HEK293T (cell line): ENCODE results near the gene MED22.
"Not testable (repeated sequence)": the region's sequence is repeated elsewhere in the genome, so short reads cannot be mapped to it uniquely, and the experiment has no call there.

ENCODE experiments used
- CTCF ChIA-PET: fragments of 350-600 bp; formaldehyde crosslinking; extraction: SDS; loops from one replicate; lab custom pipeline; 2021; ENCODE audit warnings: antibody characterized with exemption, inconsistent platforms; lab: Yijun Ruan, JAX
- POLR2A ChIA-PET: fragments of 350-600 bp; formaldehyde crosslinking; extraction: SDS; loops from one replicate; lab custom pipeline; 2020; ENCODE audit warnings: antibody characterized with exemption, inconsistent platforms; lab: Yijun Ruan, JAX
- DNase-seq: peaks from one replicate; pipeline ENCODE4 v3.0.0; 2012; ENCODE audit warnings: mixed read lengths; ENCODE audit errors: extremely low spot score
- ARNT ChIP-seq: fragments of 450-650 bp; IDR thresholded peaks from 2 replicates; pipeline ENCODE4 v1.6.1; 2017; ENCODE audit warnings: mild to moderate bottlenecking
- BHLHE40 ChIP-seq: fragments of 450-650 bp; IDR thresholded peaks from 2 replicates; pipeline ENCODE4 v1.6.1; 2016; ENCODE audit warnings: mild to moderate bottlenecking, moderate library complexity, borderline replicate concordance
- CTBP1 ChIP-seq: fragments of 450-650 bp; IDR thresholded peaks from 2 replicates; pipeline ENCODE4 v1.6.1; 2016; ENCODE audit warnings: borderline replicate concordance
- ELF4 ChIP-seq: fragments of 450-650 bp; IDR thresholded peaks from 2 replicates; pipeline ENCODE4 v1.6.1; 2017; ENCODE audit warnings: antibody characterized with exemption
- FOXA1 ChIP-seq: fragments of 450-650 bp; IDR thresholded peaks from 2 replicates; pipeline ENCODE4 v1.6.1; 2016; ENCODE audit warnings: mild to moderate bottlenecking
- FOXK2 ChIP-seq: fragments of 450-650 bp; IDR thresholded peaks from 2 replicates; pipeline ENCODE4 v1.6.1; 2016; ENCODE audit warnings: mild to moderate bottlenecking
- FOXM1 ChIP-seq: fragments of 450-650 bp; IDR thresholded peaks from 2 replicates; pipeline ENCODE4 v1.6.1; 2017; ENCODE audit warnings: mild to moderate bottlenecking, borderline replicate concordance
- HDGF ChIP-seq: fragments of 450-650 bp; IDR thresholded peaks from 2 replicates; pipeline ENCODE4 v1.6.1; 2017; ENCODE audit warnings: antibody characterized with exemption, borderline replicate concordance
- L3MBTL2 ChIP-seq: fragments of 450-650 bp; conservative IDR thresholded peaks from 2 replicates; pipeline ENCODE4 v1.6.1; 2016; ENCODE audit warnings: mild to moderate bottlenecking
- LEF1 ChIP-seq: fragments of 450-650 bp; IDR thresholded peaks from 2 replicates; pipeline ENCODE4 v1.6.1; 2017; ENCODE audit warnings: mild to moderate bottlenecking, borderline replicate concordance
- NFRKB ChIP-seq: fragments of 450-650 bp; IDR thresholded peaks from 2 replicates; pipeline ENCODE4 v1.6.1; 2016; ENCODE audit warnings: mild to moderate bottlenecking, moderate library complexity
- SP1 ChIP-seq: fragments of 450-650 bp; IDR thresholded peaks from 2 replicates; pipeline ENCODE4 v1.6.1; 2017
- SUZ12 ChIP-seq: fragments of 450-650 bp; IDR thresholded peaks from 2 replicates; pipeline ENCODE4 v1.6.1; 2016; ENCODE audit warnings: mild to moderate bottlenecking
- TARDBP ChIP-seq: fragments of 450-650 bp; IDR thresholded peaks from 2 replicates; pipeline ENCODE4 v1.6.1; 2016
- ZNF384 ChIP-seq: fragments of 450-650 bp; IDR thresholded peaks from 2 replicates; pipeline ENCODE4 v1.6.1; 2016
- TF ChIP-seq, protein P1 (sequence below): fragments of 450-650 bp; IDR thresholded peaks from 2 replicates; pipeline ENCODE4 v1.6.1; 2016

MED22 gene

DNA sequence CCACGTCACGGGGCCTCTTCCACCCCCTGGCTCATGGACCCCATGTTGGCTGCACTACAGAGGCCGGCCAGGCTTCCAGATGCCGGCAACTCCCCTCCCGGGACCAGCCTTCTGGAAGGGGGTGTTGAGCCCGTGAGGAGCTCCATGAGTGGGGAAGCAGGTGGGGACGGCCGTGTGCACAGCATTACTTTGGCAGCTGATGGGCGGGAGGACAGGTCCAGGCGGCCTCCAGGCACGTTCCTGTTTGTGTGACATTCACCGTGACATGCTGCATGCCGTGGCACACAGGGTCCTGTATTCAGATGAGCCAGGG, 43.8 kb downstream of the MED22 start:
- ChIA-PET CTCF (interaction anchor here (0.6 kb wide), 1 partner anchor 123 kb away, joined by 3 read pairs; no protein-coding TSS in a partner anchor), POLR2A (no interaction called here)
- DNase-seq = no peak
- no peak for TF ChIP-seq L3MBTL2
- TF ChIP-seq TARDBP = no peak
- no peak for TF ChIP-seq BHLHE40
- TF ChIP-seq FOXA1 = no peak
- TF ChIP-seq, protein P1, sequence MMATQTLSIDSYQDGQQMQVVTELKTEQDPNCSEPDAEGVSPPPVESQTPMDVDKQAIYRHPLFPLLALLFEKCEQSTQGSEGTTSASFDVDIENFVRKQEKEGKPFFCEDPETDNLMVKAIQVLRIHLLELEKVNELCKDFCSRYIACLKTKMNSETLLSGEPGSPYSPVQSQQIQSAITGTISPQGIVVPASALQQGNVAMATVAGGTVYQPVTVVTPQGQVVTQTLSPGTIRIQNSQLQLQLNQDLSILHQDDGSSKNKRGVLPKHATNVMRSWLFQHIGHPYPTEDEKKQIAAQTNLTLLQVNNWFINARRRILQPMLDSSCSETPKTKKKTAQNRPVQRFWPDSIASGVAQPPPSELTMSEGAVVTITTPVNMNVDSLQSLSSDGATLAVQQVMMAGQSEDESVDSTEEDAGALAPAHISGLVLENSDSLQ = no peak
- no peak for TF ChIP-seq SP1
- TF ChIP-seq LEF1 = no peak
- no peak for TF ChIP-seq NFRKB
- TF ChIP-seq FOXK2 = no peak
- TF ChIP-seq HDGF = no peak
- TF ChIP-seq ARNT = no peak
- TF ChIP-seq ELF4 = no peak
- TF ChIP-seq SUZ12 = no peak
- no peak for TF ChIP-seq CTBP1
- TF ChIP-seq ZNF384 = no peak
- TF ChIP-seq FOXM1 = no peak

- CTCF ChIA-PET = no interaction called here
- TF ChIP-seq ARNT = no peak
- TF ChIP-seq FOXA1 = no peak
- no peak for TF ChIP-seq BHLHE40
- no peak for TF ChIP-seq LEF1
- TF ChIP-seq HDGF = no peak
- TF ChIP-seq, protein P1 = no peak
- no peak for TF ChIP-seq L3MBTL2
- TF ChIP-seq SUZ12 = no peak
- no peak for TF ChIP-seq ZNF384
- POLR2A ChIA-PET = no interaction called here
- no peak for DNase-seq
These were observed 44.4 kb downstream of the MED22 start for GRCh38 chr9:133303266-133304157.

DNA sequence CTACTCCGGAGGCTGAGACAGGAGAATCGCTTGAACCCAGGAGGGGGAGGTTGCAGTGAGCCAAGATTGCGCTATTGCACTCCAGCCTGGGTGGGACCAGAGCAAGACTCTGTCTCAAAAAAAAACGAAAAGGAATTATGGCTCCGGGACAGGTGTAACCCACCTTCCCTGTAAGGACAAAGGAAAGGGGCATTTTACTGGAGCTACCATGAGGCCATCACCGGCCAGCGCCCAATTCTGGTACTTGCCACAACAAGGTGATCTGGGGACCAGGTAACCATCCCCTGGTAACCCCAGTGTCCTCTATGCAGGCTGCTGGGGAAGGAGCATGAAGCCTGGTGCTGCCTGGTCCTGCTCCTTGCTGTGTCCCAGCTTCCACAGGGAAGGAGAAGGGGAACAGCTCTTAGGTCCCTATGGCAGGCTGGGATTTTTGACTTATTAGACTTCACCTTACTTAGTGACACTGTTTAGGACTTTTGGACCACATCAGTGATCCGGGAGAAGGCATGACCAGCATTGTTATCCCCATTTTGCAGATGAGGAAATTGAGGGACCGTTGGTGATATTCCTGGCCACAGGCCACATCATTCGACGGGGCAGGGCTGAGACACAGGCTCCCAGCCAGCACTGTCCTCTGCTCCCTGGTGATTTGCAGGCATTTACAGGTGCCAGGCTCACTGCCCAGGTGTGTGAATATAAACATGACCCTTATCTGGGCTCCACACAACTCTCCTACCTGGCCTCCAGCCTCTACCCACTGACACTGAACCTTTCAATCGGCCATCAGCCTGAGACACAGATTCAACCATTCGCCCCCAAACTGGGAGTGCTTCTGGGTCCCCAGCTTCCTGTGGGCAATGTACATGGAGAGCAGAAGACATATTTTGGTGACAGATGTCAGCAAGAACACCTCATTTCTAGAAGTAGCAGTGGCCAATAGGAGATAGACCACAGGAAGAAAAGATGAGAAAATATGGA, 46.4 kb downstream of the MED22 start:
- CTCF ChIA-PET = no interaction called here
- POLR2A ChIA-PET = no interaction called here
- DNase-seq = no peak
- TF ChIP-seq FOXM1 (no peak), BHLHE40 (no peak), ZNF384 (no peak), SUZ12 (no peak), ARNT (no peak), SP1 (no peak), L3MBTL2 (no peak)

- CTCF ChIA-PET, POLR2A ChIA-PET, DNase-seq: not testable (repeated sequence)
These were observed 47.9 kb downstream of the MED22 start for GRCh38 chr9:133299996-133300395.

- no peak for DNase-seq
- TF ChIP-seq TARDBP (no peak), ELF4 (no peak), LEF1 (no peak), FOXM1 (no peak), HDGF (no peak), L3MBTL2 (no peak), FOXA1 (no peak), ARNT (no peak), SP1 (no peak), SUZ12 (no peak), BHLHE40 (no peak), NFRKB (no peak), ZNF384 (no peak), FOXK2 (no peak), CTBP1 (no peak)
- TF ChIP-seq, protein P1 = no peak
- CTCF ChIA-PET = no interaction called here
- POLR2A ChIA-PET = no interaction called here
These were observed 53.7 kb downstream of the MED22 start for GRCh38 chr9:133294257-133294656.

DNA sequence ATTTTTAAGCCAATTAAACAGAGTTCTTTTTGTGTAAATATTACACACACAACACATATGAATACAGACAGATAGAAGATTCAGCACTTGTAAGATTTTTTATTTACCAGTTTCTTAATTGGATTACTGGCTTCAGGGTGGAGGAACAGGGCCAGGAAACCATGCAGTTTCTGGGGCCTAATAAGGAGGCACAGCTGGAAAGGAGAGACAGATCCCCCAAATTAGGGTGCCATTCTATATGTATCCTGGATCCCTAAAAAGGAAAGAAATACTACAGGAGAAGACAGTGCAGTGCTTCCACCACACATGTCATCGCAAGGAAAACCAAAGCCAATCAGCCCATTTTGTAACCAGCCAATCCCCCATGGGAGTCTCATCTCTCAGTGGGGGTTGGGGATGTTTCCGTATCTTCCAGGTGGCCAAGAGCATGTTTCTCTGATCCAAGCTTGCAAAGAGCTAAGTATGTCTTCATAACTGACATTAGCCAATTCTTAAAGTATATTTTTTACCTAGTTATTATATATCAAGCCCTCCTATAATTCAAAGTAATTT, 57.1 kb downstream of the MED22 start:
- TF ChIP-seq ARNT (no peak), L3MBTL2 (no peak), CTBP1 (no peak), ZNF384 (no peak), TARDBP (no peak), FOXK2 (no peak), NFRKB (no peak), ELF4 (no peak), HDGF (no peak), FOXM1 (no peak), SP1 (no peak), SUZ12 (no peak), FOXA1 (no peak), LEF1 (no peak)
- TF ChIP-seq, protein P1 = no peak
- ChIA-PET CTCF (no interaction called here), POLR2A (no interaction called here)
- no peak for DNase-seq
